Stimulated activated CD8-positive, alpha-beta memory T cell treated with anti-CD3 and anti-CD28 coated beads, Interleukin-12 subunit alpha, Interleukin-12 subunit beta, amount 100 ng/mL, for 1 hour (primary cell): ENCODE data around the gene RFTN1.
A peak's percentile ranks its signal among the peaks of the same experiment; 100 is the strongest.

ENCODE experiments used
- DNase-seq: peaks from one replicate; pipeline ENCODE4 v3.0.0-alpha.2; 2020; ENCODE audit warnings: low read depth

Gene RFTN1

DNA sequence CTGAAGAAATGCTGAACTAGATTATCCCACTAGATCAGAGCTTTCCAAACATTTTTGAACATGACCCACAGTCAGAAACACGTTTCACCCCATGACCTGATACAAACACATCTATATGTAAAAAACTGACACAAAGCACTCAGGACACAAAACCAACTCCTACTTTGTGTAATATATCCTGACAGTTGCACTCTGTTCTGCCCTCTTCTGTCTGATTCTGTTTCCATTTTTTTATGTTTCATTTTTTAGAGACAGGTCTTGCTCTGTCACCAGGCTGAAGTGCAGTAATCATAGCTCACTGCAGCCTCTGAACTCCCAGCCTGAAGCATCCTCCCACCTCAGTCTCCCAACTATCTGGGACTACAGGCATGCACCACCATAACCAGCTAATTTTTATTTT lies 15.8 kb upstream of the RFTN1 start:
- no peak for DNase-seq

DNA sequence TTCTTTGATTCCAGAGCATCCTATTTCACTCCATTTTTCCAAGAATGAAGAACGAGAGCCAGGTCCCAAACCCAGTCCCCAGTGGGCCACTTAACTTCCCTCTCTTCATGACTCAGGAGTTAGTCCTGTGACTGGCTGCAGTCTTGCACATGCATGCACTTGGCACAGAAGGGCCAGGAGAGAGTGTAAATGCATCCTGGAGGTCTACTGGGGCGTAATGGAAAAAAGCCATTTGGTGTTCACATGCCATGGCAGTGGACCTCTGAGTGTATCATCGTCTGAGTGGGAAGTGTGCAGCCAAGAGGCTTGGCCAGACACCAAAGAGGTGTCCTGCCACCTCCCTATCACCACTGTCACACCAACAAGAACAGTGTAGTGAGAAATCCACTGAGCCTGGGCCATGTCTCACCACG lies 15.1 kb upstream of the RFTN1 start:
- DNase-seq = no peak

DNA sequence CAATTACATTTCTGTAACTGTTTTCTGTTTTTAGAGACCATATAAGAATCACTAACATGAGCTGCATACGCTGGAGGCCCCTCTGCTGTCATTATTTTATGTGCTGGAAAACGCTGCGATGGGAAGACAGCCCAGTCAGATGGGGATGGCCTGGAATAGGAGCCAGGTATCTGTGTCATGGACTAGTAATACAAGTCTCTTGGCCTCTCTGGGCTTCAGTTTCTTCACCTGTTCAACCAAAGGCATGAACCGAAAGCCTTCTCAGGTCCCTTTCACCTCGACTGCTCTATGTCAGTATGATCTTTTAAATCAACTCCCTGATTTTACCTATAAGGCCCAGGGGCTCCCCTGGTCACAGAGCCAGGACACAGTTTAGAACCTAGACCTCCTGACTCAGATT lies 14.6 kb upstream of the RFTN1 start:
- no peak for DNase-seq

DNA sequence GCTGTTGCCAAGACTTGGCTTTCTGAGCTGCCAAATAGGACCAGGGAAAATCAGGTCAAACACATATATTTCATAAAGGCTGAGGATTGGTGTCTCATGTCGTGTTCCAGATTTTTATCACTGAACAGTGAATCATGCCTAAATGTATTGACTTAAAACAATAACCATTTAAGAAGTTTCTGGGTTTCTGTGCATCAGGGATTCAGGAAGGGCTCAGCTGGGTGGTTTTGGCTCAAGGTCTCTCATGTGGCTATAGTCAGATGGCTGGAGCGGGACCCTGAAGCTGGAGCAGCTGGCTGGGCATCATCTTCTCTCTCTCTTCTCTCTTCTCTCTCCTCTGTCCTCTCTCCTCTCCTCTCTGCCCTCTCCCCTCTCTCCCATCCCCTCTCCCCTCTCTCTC lies 10.7 kb upstream of the RFTN1 start:
- no peak for DNase-seq

DNA sequence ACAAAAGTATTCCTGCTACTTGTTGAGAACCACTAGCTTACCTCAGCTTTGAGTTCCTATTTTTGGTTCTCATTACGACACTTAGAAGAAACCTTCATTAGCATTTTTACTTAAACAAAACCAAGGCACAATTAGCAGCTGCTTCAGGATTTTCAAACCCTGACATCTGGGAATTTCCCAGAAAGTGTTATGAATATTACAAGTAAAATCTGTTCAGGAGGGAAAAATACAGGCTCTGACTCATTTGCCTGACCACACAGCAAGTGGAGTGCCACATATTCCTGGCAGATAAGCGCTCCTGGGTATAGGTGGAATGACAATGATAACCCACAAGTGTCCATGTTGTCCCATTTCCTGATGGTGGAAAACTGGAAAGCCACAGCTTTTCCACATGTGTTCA lies 10.3 kb upstream of the RFTN1 start:
- no peak for DNase-seq

DNA sequence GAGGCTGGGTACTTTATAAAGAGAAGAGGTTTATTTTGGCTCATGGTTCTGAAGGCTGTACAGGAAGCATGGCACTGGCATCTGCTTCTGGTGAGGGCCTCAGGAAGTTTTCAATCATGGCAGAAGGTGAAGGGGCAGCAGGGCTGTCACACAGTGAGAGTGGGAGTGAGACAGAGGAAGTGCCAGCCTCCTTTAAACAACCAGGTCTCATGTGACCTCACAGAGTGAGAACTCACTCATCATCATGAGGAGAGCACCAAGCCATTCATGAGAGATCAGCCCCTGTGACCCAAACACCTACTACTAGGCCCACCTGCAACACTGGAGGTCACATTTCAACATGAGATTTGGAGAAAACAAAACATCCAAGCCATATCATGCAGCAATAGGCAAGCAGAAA lies 9.3 kb upstream of the RFTN1 start:
- no peak for DNase-seq

DNA sequence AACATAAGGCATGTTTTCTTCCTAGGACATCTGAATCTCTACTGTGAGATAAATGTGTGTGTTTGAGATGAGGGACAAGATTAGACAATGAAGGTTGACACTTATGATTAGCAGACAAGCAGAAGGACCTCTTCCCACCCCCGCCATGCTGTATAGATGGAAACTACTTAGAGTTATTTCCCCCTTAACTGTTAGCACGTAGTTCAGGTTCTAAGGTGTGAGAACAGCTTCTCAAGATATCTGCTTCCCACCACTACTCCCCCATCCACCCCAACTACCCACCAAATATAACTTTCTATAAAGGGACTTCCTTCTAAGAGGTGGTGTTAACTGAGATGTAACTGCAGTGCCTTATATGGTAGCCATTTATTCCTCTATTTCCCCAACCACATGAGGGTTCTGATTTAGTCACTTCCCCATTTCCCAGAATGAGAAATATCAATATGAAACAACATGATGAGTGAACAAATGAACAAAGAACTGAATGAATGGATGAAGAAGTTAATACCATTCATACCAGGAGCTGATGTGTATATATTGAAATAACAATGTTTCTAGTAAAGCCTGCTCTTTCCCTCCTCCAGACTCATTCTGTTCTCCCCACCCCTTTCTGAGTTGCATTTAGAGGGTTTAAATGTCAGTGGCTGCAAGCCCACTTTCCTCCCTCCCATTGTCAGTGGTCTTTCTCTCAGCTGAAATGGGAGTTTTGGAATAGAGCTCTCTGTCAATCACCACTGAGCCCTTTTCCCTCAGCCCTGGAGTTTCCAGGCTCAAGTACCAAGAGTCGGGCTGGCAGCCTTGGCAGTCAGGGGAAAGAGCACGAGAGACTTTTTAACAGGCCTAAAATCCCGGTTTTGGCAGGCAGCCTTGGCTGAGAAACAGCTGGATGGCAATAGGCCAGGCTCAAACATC lies 7.7 kb upstream of the RFTN1 start:
- DNase-seq = no peak

DNA sequence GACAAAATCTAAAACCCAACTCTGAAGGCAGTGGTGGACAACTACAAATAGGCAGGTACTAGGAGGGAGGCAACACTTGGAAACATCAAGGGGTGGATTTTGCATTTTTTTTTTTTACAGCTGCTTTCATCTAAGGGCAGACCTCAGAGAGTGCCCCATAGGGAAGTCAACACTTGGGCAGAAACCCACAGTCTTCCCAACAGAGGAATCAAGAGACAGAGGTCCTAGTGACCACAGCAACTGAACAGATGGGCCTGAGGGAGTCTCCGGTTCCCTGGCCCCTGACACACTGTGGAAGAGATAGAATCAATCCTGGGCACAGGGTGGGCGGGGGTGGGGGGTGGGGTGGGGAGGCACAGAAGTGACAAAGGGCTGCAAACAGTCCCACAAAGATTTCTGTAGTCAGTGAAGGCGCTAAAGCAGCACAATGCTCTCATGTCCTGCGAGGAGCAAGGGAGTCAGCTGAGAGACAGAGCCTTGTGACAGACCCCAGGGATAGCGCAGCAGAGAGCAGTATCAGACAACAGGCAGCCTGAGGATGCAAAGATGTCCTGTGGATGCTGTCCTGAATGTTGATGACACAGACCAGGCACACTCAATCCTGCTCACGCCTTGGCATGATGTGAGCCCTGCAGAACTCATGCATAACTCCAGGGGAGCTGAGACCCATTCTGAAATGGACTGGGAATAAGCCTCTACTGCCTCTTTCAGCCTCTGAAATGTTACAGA lies 6.9 kb upstream of the RFTN1 start:
- DNase-seq = no peak

DNA sequence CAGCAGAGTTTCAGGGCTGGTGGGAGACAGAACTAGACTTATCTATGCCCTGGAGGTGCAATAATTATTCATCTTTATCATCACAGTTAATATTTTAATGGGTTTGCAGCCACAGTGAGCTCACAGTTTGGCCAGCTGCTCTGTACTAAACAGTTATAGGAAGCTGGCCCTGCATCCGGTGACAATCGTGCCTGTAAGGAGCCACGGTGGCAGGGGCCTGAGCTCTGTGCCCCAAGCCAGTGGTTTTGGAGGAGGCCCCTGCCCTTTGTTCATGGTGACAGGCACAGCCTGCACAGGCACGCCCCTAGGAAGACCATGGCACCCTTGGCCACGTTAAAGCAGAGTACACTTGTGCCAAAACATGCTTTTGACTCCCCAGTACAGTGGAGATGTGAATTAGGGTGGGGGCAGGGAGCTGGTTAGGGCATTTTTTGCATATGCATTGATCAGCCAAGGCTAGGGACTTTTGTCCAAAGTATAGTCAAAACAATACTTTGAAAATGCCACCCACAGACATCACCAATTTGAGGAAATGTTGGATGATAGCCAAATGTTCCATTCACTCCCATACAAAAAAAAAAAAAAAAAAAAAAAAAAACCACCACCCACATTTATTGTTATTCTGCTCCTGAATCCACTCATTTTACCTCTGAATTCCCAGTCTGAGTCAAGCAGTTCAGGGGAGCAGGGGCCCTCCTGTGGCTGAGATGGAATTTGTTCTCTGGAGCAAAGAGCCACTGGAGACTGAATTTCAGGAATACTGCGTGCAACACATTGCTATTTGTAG lies 3.4 kb upstream of the RFTN1 start:
- no peak for DNase-seq

DNA sequence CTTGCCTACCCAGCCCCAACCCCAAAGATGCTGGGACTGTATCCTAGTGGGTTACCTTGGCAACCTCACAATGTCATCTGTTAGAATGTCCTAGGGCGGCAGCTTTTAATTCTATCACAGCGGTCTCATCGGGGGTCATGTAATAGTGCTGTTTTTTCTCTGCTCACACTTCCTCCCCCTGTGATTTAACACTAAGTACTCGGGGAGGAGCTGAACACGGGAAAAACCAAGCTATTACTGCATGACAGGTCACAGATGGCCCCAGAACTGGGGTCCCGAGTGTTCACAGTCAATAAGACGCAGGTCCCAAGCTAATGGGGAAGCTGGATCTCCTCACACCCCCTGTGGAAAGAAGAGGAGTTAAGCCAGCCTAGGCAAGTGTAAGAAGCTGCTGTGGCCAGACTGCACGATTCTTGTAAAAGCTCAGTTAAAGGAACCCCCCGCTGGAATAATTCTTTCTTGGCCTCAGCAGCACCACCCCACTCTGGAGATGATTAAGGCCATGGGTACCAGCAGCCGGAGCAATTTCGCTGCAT lies 2.5 kb upstream of the RFTN1 start:
- no peak for DNase-seq

DNA sequence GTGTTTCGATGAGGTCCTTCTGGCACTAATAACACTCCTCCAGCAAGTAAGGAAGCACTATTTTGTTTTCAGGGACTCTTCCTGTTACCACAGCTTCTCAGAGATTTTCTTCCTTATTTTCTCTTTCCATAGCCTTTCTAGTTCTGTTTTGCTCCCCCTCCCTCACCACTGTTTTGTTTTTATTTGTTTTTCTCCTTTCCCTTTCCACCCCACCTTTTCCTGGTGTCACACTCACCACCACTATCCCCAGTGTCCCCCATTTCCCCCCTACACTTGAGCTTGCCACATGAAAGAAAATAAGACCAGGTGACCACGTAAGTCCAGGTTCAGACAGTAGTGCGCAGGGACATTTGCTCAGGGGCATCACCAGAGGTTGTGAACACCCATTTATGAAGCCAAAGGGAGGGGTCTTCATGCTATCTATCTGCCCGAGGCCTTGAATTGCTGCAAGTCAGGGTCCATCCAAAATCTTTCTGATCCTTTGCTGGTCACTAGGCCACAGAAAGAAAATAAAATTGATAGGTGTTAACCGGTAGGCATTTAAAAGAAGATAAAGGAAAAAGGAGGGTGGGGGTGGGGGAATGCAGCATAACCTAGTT lies 1.4 kb upstream of the RFTN1 start:
- no peak for DNase-seq

DNA sequence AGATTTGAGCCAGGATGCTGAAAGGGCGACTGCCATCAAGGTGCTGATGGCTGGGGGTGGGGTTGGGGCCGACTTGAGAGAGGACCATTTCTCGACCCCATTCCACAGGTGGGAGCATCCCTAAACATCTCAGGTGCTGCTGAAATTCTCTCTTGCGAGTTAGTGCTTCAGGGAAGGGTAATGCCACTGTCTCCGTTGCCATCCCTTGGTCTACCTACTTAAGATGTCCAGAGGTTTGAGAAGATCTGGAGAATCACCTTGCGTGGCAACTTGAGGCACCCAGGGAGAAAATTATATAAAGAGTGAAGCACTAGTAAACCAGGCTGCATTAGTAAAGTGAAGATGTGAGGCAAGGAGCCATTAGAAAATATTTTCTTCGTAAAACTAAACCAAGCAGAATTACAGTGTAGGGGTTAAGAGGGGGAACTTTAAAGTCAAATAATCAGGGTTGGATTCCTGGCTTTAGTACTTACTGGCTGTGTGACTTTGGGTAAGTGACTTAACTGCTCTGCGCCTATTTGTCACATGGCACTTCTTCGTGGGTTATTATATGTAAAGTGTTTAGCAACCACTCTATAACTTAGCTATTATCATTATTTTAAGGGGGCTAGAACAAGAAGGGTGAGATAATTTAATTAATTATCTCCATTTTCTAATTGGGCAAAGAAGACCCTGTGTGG lies 662 bp upstream of the RFTN1 start:
- no peak for DNase-seq

DNA sequence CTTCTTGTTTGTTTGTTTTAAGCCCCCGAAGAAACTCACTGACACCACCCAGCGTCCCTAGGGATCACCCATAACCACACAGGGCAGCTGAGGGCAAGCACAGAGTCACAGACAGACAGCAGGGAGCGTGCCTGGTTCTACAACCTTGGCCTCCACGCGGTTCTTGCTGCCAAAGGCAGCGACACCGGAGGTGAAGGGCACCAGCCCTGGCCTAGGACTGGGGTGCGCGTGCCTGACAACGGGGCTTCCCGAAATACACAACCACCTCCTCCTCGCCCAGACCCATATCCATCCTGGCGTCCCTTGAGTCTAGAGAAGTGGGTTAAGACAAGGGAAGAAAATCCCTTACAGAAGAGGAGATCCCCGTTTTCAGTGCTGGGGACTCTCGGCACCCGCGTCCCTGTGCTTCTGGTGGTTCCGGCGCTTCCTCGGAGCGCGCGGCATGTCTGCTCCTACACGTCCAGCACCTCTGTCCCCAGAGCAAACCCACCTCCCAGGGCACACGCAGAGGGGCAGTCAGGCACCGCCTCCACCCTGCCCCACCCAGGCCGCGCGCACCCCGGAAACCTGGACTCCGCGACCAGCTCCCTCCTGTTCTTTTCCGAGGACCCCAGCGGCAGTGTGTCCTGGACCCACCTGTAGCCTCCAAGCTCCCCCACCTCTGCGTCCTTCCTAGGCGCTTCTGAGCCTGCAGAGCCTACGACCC lies 911 bp downstream of the RFTN1 start:
- peak; percentile 26 for DNase-seq

DNA sequence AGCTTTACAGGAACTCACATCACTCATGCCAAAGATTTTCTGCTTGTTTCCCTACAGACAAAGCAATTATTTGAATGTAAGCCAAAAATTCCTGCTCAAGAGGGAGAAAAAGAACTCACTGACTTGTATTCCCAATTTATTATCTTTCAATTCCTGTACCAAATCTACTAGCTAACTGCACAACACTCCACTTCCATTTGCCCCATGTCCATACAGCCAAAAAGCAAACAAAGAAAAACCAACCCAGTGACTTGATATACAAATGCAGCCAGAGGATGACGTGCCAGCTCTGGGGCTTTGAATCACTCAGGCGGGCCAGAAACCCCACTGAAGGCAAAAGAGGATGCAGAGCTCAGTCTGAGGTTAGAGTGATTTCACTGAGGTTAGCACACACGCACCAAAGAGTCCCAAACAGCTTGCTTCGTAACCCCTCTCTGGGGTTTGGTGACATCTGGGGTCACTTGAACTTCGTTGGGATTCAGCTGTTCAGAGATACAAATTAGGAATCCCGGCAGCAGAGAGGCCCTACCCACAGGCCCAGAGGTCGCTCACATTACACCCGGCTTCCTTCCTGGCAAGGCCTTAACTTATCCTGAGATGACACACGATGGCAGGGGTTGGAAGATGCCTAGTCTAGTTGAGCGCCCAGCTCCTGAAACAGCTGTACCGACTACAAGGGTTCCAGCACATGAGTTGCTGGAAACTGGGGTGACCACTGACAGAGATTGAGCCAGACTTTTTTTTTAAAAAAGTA lies 1.6 kb downstream of the RFTN1 start:
- peak; percentile 61 for DNase-seq

DNA sequence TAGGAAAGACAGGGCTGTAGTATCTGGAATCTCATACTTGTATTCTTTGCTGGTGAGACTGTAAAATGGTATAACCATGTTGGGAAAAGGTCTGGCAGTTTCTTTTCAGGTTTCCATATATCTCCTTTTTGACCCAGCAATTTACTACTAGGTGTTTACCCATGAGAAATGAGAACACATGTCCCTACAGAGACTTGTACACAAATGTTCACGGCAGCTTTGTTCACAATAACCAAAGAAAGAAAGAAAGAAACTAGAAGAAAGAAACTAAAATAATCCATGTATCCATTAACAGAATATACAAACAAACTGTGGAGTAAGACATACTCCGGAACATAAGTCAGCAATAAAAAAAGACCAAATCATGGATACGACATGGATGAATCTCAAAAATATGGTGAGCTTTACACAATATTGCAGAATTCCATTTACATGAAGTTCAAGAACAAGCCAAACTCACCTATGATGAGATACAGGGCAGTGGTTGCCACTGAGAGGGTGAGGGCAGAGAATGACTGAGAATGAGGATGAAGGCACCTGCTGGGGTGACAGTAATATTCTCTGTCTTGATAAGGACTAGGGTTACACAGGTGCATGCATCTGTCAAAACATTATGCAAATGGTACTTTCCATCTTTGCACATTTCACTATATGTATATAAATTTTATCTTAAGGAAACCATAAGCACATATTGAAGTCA lies 2.7 kb downstream of the RFTN1 start:
- no peak for DNase-seq

DNA sequence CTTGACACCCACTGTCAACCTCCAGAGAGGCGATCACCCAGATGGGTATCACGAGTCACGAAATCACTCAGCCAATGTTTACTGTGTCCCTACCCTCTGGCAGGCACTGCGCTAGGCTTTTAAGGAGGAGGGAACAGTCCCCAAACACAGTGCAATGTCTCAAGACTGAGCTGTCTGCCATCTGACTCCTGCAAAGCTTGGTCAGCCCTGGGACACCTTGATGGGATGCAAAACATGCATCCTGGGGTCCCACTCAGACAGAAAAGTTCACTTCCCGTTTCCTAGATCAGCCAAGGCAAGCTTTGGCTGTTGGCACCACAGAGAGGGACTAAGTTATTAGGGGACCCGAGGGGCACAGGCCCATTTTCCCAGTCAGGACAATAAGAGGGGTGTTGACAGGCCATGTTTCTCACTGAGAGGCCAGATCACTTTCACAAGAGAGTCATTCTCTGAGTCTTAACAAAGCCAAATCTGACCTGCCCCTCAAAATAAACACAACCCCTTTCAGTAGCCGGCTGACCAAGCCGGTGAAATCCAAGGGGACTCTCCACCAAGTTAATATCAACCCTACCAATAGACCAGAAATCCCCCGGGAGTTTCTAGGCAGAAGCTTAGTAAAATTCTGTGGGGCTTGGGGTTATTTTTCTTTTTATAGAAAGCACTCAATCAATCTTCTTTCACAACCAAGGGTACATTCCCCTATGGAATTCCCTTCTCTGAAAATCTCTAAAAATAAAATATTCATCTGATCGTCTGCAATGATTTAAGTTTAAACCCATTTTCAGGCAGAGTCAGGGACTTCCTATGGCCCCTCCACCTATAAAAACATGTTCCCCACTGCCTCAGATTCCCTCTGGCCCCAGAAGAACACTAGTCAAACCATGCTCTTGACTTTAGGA lies 3.5 kb downstream of the RFTN1 start:
- no peak for DNase-seq

DNA sequence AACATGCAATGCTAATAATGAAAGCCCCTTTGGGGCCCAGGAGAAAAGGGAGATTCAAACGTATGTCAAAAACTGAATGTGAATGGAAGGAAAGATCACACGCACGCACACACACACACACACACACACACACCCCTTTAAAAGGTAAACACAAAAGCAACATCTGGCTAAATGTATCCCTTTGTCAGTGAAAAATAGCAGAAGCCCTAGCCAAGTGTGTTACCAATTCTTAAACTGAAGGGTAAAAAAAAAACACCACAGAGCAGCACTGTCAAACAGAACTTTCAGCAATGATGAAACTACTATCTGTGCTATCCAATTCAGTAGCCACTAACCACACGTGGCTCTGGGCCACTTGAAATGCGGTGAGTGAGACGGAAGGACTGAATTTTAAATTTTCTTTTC lies 4.9 kb downstream of the RFTN1 start:
- DNase-seq = no peak

DNA sequence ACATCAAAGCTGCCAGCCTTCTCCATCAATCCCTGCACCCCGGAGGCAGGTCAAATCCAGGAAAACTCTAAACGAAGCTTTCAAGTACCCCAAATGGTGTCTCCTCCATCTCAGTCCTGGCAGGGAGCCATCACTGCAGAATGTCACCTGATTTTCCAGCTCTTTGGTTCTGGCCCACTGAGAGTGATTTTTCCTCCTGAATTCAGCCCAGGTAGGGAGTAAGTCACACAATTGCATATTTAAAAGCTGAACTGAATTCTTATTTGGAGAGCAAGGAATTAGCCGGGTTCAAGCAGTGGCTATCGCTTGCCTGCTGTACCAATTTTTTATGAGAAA lies 5.3 kb downstream of the RFTN1 start:
- no peak for DNase-seq
